Measurements from ENCODE around the gene DCLK1. TPM values are rescaled to one million over a fixed set of nuclear protein-coding genes. Genes with fewer than 3 reads are reported as not detected.

DCLK1 gene
- total RNA-seq, 1 donor from 2014 or later = 3.9 TPM

DNA sequence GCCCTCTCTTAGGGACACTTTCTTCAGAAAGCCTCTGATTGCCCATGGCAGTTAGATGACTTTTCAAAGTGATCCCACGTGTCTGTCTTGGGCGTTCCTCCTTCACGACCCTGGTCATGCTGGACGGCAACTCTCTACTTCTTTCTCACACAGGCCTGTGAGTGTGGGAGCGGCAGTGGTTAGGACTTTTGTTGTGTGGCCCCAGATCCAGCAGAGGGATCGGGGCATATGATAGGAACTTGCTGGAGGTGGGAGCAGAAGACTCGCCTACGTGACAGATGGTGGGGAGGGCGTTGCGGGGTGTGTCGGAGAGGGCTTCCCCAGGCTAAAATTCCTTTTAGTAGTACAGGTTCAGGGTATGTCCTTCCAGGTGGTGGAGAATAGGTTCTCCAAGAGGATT is 365.2 kb downstream of the DCLK1 start:
- H3K4me3 Mint-ChIP-seq (ENCODE audit: low read depth) = no peak overlapping the region
- DNase-seq (ENCODE audit: low spot score, unreplicated experiment) = no peak
- H3K4me1 Mint-ChIP-seq (ENCODE audit: low read depth) = peaks cover 20% of the 10 kb centered on the region
- no peak overlapping the region for H3K27ac Mint-ChIP-seq
- TF ChIP-seq, protein P1, sequence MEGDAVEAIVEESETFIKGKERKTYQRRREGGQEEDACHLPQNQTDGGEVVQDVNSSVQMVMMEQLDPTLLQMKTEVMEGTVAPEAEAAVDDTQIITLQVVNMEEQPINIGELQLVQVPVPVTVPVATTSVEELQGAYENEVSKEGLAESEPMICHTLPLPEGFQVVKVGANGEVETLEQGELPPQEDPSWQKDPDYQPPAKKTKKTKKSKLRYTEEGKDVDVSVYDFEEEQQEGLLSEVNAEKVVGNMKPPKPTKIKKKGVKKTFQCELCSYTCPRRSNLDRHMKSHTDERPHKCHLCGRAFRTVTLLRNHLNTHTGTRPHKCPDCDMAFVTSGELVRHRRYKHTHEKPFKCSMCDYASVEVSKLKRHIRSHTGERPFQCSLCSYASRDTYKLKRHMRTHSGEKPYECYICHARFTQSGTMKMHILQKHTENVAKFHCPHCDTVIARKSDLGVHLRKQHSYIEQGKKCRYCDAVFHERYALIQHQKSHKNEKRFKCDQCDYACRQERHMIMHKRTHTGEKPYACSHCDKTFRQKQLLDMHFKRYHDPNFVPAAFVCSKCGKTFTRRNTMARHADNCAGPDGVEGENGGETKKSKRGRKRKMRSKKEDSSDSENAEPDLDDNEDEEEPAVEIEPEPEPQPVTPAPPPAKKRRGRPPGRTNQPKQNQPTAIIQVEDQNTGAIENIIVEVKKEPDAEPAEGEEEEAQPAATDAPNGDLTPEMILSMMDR (IDR thresholded peaks at IDR 0.05; ENCODE audit: unreplicated experiment) = no peak
- H3K27me3 Mint-ChIP-seq = peaks cover 26% of the 10 kb centered on the region
- H3K36me3 Mint-ChIP-seq (ENCODE audit: insufficient read depth) = no peaks in the 10 kb centered on the region
- no peaks in the 10 kb centered on the region for H3K9me3 Mint-ChIP-seq (ENCODE audit: low read depth)

DNA sequence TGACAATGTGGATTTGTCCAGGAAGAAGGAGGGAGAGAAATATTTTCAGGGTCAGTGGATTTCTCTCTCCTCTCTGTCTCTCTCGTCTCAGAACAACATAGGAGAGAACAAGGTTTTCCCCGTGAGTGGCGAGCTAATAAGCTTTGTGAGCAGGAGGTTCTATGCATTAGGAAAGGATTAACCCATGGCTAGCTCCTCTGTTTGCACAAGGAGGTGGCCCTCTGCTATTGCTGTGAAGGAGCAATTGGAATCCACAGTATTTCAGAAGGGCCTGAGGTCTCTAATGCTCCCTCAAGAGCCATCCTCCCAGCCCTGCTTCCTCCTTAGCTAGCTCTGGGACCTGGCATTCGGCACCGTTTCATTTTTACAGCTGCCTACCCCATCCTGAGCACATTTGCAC is 365.8 kb downstream of the DCLK1 start:
- no peak for DNase-seq (ENCODE audit: low spot score, unreplicated experiment)
- H3K27me3 Mint-ChIP-seq = peaks cover 26% of the 10 kb centered on the region
- TF ChIP-seq, protein P1 (IDR thresholded peaks at IDR 0.05; ENCODE audit: unreplicated experiment) = no peak

DNA sequence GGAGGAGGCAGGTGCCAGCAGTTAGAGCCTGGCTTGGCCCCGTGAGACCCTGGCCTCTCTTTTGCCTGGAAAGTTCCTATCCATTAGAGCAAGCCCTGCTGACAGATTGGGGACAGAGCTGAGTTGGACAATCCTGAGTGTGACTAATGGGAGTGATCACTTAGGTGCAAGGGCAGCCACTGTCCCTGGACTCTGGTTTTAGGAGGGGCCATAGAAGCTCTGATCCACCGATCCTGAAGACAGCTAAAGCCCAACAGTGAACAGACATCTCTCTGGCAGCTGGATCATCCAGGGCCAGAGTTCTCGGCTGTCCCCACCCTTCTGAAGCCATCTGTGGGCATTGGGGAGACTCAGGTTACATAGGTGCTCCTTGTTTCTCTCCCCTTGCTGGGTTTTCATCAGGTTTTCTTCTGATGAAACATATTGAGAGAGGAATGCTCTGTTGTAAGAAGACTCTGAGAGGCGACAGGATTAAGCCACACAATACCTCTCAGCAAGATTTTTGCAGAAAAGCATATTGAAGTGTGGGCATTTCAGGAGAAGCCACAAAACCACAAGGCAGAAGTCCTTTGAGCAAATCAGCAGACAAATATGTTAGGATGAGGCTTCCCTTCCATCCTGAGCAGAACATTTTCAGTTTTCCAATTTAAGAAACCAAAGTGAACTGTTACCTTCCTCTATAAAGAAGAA is 366.7 kb downstream of the DCLK1 start:
- Mint-ChIP-seq H3K36me3 (ENCODE audit: insufficient read depth) (no peaks in the 10 kb centered on the region), H3K27me3 (peaks cover 30% of the 10 kb centered on the region), H3K27ac (no peak overlapping the region), H3K4me1 (ENCODE audit: low read depth) (peaks cover 11% of the 10 kb centered on the region), H3K4me3 (ENCODE audit: low read depth) (no peak overlapping the region), H3K9me3 (ENCODE audit: low read depth) (peaks cover 5% of the 10 kb centered on the region)
- TF ChIP-seq, protein P1 (IDR thresholded peaks at IDR 0.05; ENCODE audit: unreplicated experiment) = no peak
- DNase-seq (ENCODE audit: low spot score, unreplicated experiment) = no peak

More for the DNA sequence above, 365.8 kb downstream of the DCLK1 start:
- no peaks in the 10 kb centered on the region for H3K36me3 Mint-ChIP-seq (ENCODE audit: insufficient read depth)
- H3K4me1 Mint-ChIP-seq (ENCODE audit: low read depth) = peaks cover 16% of the 10 kb centered on the region
- no peak overlapping the region for H3K27ac Mint-ChIP-seq
- no peaks in the 10 kb centered on the region for H3K9me3 Mint-ChIP-seq (ENCODE audit: low read depth)
- H3K4me3 Mint-ChIP-seq (ENCODE audit: low read depth) = no peak overlapping the region

DNA sequence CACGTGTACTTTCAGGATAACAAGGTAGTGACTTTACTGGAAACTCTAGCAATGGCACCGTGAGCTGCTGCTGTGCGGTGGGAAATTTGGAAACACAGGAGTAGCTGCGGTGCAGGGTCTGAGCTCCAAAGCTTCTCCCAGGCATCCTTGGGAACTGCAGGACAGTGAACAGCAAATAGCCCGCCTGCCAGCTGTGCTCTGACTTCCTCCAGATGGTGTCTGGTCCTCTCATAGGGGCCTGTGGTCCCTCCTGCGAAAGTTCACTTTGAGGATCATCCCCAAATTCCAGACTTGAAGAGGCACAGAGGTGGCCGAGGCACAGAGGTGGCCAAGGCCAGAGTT is 367.4 kb downstream of the DCLK1 start:
- Mint-ChIP-seq H3K4me3 (ENCODE audit: low read depth) (no peak overlapping the region), H3K27ac (no peak overlapping the region), H3K27me3 (peaks cover 34% of the 10 kb centered on the region), H3K9me3 (ENCODE audit: low read depth) (peaks cover 8% of the 10 kb centered on the region), H3K36me3 (ENCODE audit: insufficient read depth) (no peaks in the 10 kb centered on the region), H3K4me1 (ENCODE audit: low read depth) (peaks cover 11% of the 10 kb centered on the region)
- TF ChIP-seq, protein P1 (IDR thresholded peaks at IDR 0.05; ENCODE audit: unreplicated experiment) = no peak
- DNase-seq (ENCODE audit: low spot score, unreplicated experiment) = no peak

DNA sequence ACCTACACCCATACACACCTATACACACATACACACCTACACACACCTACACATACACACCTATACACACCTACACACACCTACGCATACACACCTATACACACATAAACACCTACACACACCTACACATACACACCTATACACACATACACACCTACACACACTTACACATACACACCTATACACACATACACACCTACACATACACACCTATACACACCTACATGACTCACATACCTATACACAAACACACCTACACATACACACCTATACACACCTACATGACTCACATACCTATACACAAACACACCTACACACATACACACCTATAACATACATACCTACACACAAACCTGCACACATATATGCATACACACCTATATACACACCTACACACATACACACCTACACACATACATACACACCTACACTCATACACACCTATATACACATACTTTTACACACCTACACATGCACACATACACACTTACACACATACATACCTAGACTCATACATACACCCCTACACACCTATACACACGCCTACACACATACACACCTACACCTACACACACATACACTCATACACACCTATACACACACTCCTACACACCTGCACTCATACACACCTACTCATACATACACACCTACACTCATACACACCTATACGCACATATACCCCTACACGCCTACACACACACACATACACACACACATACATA is 368.0 kb downstream of the DCLK1 start:
- Mint-ChIP-seq H3K9me3 (ENCODE audit: low read depth) (peaks cover 8% of the 10 kb centered on the region), H3K27me3 (peaks cover 39% of the 10 kb centered on the region), H3K4me3 (ENCODE audit: low read depth) (no peak overlapping the region), H3K27ac (no peak overlapping the region), H3K36me3 (ENCODE audit: insufficient read depth) (no peaks in the 10 kb centered on the region), H3K4me1 (ENCODE audit: low read depth) (peaks cover 11% of the 10 kb centered on the region)
- no peak for DNase-seq (ENCODE audit: low spot score, unreplicated experiment)
- TF ChIP-seq, protein P1 (IDR thresholded peaks at IDR 0.05; ENCODE audit: unreplicated experiment) = no peak
